Erythroblast (primary cell): ENCODE data around the gene RERE.

Experiments
- GATA1 ChIP-seq: IDR thresholded peaks from 2 replicates; pipeline ENCODE4 v1.6.1; 2011; ENCODE audit warnings: low read depth, mild to moderate bottlenecking, control low read depth, low read length, moderate library complexity
- POLR2A ChIP-seq: IDR thresholded peaks from 2 replicates; pipeline ENCODE4 v1.6.1; 2011; ENCODE audit warnings: mild to moderate bottlenecking, low read length

DNA sequence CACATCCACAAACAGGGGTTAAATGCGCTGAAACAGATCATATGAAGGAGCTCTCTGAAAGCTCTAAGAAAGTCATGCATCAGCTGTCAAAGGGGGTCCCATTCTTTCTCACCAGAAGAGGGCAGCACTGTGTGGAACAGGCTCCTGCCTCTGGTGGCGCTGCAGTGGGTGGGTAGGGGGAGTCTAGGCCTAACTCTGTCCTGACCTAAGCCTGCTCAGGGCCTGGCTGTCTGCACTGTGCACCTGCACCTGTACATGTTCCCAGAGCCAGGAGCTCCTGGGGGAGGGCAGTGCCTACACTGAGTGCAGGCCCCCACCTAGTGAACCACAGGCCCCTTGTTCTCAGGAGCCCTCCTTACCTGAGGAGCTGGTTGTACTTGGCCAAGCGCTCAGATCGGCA, 45.1 kb upstream of the RERE start:
- TF ChIP-seq POLR2A (no peak), GATA1 (no peak)
